GM21367 (cell line): ENCODE measurements around the gene NFIA.
A peak's percentile ranks its signal among the peaks of the same experiment; 100 is the strongest.
"Not testable (repeated sequence)": the region's sequence is repeated elsewhere in the genome, so short reads cannot be mapped to it uniquely, and the experiment has no call there.

ENCODE experiments used
- ATAC-seq: cut with Tn5 transposase; IDR thresholded peaks from one replicate; pipeline ENCODE4 v1.9.1; 2021; ENCODE audit not compliant: unreplicated experiment

NFIA gene

DNA sequence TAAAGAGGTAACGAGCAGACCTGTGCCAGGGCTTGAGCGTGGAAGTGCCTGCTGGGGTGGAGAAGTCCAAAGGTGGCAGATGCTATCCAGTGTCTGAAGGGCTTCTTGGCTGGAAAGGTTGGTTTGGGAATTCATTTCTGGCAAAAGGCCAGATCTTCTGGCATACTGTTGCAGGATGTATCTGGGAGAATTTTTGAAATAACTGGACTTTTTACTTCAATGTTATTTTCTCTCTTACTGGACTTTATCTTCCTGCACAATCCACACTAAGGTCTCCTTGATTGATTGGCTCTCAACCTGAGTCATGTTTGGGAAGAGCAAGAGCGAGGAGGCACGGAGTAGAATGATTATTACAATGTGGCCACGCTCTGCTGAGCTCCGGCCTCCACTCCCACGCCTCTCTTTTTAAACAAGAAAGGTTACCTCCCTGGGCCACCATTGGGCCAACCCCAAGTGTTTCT, 364.2 kb downstream of the NFIA start:
- no peak for ATAC-seq

DNA sequence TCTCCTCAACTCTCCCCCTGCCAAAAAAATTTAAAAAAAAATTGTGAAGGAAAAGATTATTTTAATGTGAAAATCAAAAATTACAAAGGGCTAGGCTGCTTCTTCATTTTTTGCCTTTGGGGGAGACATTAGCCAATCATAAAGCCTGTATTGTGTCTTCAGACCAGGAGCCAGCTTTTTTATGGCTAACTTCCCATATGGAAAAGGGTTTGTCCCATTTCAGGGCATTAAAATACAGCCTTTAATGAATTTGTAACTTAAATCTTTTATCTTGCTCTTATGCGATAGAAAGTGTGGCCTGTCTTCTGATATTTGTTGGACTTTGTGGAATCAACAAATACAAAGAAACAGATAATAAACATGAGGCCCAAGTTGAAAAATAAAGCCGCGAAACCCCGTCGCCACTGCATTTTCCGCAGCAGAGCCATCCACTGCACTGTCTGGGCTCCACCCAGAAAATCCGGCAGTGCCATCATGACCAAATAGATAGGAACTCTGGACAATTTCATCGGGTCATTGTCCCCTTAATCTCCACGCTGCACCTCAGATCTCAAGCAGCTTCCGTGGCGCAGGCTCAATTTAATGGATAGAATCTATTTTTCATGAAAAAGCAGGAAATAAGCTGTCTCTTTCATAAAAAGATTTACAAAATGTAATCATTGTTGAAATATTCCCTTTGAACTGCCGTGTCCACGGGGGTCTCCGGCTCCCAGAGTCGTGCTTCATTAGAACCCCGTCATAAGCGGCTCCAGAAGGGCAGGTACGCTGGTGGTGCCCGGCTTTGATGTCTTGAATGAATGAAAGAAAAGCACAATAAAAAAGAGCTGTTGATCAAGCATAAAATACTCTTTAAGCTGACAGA, 365.0 kb downstream of the NFIA start:
- ATAC-seq, result no peak

DNA sequence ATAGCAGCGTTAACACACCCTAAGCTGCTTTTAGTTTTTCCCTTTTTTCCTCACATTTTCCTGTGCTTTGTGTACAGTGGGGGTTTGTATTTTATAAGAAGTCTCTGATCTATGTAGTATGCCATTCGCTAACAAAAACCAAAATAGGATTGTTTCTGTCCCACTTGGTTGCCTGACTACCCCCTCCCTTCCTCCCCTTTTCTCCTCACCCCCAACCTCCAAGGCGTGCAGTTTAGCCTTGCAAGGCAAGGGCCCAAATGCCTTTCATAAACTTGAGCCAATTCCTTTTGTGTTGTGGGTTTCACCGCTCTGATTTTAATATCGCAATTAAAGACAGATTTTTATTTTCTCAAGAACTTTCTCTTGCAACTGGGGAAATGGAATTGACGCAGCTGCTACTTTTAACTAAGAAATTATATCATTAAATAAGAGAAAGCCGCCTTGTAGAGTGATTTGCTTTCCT, 365.6 kb downstream of the NFIA start:
- no peak for ATAC-seq

DNA sequence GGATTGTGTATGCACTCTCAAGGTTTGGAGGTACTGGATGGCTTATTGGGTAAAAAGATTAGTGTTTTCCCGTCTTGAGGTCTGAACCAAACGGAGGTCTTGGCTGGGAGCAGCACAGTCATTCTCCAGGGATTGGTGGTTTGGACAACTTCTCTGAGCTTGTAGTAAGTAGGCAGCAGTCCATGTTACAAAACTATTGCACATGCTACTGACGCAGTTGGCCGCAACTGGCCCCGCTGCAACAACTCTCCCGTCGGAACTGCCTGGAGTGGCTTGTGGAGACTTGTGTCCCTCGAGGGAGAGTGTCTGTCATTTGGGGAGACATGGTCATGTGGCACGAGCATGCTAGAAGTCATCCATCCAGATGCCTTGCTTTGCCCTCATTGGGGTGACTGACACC, 366.6 kb downstream of the NFIA start:
- no peak for ATAC-seq

DNA sequence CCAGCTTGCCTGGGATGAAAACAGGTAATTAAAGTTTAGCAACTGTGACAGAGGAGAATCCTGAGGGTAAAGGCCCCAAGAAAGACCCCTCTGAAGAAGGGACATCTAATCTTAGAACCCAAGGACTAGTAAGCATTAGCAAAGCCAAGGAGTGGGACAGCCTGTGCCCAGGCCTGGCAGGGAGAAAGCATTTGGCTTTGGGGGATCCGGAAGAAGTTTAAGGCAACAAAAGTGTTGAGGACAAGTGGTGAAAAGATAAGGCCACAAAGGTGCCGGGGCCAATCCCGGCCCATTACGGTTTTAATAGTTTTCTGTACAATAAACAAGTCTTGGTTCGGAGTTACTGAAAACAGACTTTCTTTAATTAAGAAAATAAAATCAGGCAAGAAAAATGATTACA, 367.0 kb downstream of the NFIA start:
- ATAC-seq, result no peak

DNA sequence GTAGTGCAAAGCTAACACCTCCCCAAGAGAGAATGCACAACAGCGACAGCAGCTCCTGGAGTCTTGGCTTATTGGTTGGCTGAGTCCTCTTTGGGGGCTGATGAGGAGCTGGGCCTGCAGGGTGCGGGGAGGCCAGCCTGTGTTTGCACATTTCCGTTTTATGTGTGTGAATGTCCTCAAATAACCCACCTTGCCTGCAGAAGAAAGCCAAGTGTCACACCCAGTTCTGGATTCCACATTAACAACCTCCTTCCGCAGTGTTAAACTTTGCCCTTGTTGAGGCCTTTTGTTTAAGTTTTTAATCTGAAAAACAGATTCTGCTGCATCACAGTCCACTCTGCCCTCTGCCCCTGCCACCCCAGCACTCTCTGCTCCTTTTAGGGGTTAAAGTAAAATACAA, 368.1 kb downstream of the NFIA start:
- no peak for ATAC-seq

DNA sequence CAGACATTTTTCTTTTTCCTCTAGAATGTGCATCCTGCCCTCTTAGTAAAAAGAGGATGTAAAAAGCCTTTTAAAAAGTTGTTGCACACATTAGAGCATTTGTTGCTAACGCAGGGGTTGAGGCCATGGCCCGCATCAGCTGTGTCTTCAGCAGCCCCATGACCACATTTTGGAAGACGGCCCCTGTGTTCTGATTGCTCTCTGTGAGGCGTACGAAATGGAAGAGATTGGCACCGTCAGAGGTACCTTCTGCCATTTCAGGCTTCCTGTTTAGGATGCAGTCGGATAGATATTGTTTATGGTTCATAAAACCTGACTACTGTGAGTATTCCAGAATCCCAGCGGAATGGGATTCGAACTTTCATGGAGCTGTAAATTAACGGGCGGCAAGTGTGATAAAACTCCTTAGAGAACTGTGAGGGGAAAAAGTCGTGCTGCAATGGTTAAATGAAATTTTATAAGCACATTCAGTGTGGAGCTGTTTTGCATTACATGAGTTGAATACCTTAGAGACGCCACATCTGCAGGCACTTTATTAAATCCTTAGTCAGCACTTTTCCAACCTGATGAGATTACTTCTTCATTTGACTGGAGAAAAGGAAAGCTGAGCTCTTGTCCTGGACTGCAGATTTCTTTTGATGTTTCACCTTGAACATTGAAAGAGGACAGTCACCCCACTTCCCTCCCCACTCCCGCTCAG, 368.7 kb downstream of the NFIA start:
- ATAC-seq, result no peak

DNA sequence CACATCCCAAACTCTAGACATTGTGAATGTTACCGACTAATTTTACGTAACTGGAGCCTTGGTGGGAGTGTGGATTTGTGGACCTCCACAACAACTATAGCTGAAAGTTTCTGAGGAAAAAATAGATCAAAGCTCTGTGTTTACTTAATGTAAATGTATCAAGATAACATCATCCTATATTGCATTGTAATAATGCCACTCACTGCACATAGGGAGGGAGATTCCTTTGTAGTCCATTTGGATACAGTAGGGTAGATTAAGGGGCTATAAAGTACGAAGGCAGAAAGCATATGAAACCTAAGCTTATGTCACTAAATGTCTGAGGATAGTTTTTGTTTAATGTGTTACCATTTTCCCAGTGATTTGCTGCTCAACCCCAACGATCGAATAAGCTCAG, 369.2 kb downstream of the NFIA start:
- ATAC-seq, result no peak

DNA sequence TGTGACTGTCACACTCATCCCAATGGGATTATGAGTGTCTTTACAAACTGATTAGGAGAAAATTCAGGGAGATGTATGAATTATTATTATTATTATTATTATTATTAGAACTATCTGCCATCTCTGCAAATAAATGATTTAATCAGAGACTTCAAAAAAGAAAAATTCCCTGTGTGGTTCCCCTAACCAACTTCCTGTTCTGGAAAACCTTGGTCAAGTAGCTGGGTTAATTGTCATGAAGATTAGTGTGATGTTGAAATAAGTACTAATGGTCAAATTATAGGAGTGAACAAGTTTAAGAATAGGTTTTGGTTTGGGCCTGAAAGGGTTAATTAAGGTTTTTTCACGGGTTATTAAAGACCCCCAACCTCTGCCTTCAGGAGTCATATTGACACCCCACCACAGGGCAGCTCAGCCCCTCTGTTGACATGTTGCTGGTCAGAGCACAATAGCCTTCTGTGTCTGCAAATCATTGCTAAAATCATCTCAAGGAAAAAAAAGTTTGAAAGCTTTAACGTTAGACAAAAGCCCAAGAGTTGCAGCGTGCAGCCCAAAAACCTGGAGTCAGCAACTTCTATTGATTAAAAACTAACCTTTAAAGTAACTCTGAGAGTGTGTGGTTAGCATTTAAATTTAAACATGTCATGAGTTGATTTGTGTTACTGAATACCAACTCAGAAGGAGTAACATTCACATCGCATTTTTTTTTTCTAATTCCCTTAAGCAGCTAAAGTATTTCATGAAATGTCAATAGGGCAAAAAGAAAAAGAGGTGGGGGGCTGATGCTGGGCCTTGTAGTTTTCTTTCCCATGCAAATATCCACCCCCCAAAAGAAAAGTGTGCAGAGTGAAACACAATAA, 370.0 kb downstream of the NFIA start:
- ATAC-seq, result no peak

DNA sequence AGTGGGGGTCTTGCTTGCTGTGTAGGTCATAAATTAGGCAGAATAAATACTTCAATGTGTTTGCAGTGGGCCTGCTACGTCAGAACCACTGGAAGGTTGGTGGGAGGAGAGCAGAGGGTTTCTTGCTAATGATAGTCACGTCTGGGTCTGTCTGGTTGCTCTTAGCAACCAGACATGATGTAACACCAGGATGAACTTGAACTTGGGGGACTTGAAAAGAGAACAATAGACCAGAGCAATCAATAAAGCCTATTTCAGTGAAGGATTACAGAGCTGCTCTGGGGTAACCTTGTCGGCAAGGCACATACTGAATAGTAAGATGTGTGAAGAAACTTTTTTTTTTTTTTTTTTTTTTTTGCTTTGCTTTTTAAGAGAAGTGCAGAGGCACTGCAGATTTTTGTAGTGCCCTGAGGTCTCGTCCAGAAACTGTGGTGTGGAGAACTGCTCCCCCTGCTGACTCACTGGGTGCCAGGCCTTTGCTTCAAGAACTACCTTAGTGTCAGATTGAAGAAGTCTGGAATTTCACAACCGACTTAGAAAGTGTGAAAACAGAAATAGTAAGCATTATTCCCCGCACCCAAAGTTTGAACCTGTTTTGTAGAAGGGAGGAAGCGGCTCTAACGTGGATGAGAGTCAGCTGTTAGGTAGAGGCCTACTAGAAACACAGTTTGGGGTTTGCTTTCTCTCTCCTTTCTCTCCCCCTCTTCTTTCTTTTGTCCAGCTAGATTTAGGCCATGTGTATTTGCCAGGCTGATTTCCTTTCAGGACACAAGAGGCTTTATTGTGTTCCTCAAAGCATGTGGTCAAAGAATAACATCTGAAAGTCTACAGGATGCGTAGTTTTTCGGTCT, 371.0 kb downstream of the NFIA start:
- ATAC-seq, result peak; percentile 86

DNA sequence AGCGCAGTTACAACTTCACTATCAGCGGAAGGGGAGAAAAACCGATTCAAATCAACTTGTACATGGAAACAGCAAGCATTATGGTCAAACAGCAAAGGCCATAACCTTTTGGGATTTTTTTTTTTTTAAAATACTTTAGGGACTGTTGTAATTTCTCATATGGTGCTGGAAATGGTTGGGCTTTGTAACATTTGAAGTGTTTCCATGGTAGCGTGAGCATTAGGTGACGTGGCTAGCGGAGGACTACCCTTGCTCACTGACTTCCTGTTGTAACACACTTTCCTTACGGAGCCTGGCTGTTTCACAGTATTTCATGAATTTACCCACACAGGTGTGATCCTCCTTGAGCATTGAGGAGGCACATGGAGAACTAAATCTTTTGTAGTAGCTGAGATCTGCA, 373.0 kb downstream of the NFIA start:
- no peak for ATAC-seq

DNA sequence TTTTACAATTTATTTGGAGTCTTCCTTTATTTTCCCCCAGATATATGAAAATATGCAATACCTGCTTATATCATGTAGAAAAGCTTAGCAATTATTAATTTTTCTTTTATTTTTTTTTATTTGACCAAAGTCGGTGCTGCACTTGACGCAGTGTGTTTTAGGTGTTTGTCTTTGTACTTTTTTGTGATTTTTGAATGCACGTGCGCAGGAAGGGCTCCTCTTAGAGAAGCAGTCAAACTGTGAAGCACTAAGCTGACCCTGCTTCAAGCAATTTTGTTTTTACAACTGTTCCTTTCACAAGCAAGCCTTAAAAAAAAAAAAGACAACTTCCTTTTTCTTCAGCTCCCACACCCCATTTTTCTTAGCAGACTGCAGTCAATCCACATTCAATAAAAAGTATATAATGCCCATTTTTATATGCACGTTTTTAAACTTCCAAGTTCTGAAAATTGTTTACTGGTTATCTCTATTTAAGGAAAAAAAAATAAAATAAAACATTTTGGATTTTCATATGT, 375.2 kb downstream of the NFIA start:
- no peak for ATAC-seq

DNA sequence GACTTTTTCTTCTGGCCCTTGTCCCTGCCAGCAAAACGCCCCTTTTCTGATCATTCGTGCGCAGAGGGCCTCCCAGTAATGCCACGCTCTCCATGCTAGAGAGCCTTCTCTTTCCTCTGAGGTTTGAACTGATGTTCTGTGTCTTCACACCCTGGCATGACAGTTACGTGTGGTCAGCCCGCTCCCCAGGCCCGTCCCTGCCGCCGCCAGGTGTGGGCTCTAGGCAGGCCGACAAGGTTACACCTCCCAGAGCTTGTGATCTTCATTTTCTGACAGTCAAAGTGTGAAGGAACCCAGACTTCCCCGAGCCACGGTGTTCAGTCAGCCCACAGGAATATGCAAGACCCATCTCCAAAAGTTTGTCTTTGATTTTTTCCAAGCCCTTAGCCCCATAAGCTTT, 377.0 kb downstream of the NFIA start:
- no peak for ATAC-seq

DNA sequence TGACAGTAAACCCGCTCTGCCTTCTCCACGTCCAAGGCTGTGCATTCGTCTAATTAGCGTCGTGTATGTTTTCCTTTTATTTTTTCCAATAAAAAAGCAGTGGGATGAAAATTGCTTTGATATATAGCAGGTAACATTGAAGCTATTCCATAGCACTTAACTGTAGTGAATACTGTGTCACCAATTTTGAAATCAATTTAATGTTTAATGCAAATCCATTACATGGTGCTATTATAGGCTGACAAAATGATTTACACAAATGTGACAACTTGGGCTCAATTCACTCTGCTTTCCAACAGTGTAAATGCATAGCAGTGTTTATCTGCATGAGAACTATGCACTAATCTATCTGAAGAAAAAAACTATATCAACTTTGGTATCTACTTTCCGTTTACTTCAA, 377.8 kb downstream of the NFIA start:
- no peak for ATAC-seq

DNA sequence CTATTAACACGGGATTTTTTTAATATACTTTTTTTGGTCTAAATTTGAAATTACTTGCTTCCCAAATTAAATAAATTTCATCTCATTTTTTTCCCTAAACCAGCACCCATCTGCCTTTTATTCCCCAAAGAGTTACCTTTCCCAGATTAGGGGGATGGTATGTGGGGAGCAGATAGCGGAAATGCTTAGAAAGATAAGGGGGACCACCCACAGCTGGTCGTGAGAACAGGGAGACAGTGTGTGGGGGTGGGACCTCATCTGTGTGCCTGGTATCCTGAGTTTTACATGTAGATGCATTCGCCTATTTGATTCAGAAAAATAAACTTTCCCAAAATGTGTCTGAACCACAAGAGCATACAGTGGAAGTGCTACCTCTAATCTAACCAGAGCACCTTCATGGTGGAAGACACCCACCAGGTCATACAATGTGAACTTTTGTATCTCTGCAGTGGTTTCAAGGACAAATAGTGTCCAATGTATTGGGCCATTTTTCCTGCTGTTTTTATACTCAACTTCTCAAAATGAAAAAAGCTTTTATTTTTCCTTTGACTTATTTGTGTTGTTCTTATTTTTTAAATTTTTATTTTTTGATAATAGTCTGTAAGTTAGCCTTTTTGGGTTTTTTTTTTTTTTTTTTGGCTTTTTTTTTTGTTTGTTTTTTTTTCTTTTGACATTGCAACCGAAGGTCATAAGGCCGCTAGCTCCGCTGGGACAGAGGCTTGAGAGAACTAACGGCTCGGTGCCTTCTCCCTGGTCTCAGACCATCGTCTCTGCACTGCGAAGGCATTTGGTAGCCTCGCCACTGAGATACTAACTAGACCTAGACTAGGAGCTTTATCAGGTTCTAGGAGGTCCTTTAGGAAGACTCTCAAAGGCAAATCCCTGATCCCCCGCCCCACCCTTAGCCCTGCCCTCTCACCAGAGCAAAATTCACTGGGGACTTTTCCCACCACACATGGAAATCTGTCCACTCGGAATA, 379.3 kb downstream of the NFIA start:
- no peak for ATAC-seq

DNA sequence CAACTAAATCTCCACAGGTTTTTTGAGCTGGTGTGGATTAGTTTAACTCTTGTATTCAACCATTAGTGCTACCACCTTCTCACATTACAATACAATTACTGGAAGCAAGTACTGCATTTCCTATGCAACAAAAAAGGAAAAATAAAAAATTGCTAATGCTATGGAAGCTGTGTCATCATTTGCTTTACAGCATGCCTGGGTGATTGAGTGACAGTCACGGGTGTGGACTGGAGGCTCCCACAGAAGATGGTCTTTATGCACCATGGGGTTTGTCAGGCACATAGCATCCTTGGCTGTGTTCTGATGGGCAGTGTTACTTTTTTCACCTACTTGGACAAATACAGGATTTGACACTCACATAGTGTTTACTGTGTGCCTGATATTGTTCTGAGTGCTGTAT, 380.3 kb downstream of the NFIA start:
- ATAC-seq, result no peak

DNA sequence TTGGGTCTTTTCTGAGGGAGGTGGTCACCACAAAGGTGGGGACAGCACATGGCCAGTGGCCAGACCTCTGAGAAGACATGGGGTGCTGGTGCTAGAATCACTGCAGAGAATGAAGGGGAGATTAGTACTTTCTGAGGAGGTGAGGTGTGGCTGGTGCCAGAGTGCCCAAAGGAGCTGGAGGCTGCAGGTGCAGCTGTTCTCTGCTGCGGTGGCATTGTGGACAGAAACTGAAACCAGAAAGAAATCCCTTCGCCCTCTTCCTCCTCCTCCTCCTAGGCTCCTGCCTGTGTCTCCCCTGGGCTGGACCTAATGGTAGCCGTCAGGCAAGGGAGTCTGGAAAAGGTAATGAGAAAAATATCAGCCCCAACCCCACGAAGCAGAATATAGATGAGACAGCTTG, 380.9 kb downstream of the NFIA start:
- ATAC-seq, result no peak

DNA sequence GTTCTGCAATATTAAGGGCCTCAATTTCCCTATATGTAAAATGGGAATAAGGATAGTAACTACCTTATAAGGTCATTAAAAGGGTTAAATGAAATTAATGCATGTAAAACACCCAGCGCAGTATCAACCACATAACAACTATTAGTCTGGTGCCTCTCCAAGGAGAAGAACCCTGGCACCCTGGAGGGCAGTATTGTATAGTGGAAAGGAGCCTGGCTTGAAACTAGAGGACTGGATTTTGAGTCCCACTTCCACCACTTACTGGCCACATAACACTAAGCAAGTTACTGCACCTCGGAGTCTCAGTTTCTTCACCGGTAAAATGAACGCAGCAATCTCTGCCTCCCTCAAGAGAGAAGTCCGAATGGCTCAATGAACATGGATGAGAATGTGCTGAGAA, 385.5 kb downstream of the NFIA start:
- not testable (repeated sequence) for ATAC-seq

DNA sequence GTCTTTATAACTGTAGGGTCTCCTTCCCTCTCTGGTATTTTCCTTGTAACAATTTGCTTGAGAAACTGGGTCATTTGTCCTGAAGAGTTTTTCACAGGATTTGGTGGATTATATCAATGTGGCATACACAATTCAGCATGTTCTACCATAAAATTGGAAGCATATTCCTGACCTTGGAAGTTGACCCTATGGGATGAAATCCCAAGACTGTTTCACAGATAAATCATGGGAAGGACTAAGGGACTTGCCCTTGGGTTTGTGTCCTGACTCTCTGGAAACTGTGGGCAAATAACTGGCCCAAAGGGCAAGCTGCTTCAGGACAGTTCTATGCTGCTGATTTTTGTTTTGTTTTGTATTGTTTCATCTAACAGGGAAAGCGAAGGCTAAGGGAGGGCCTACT, 387.0 kb downstream of the NFIA start:
- no peak for ATAC-seq
